Measurements from ENCODE around the gene UGDH. TPM values are rescaled to one million over a fixed set of nuclear protein-coding genes. Genes with fewer than 3 reads are reported as not detected.

Gene UGDH
- total and polyA plus RNA-seq, 2 of the 13 experiments (the other 11 are each of a cell fraction or from before 2014, with no cell fraction given): 99.0 to 384 TPM

DNA sequence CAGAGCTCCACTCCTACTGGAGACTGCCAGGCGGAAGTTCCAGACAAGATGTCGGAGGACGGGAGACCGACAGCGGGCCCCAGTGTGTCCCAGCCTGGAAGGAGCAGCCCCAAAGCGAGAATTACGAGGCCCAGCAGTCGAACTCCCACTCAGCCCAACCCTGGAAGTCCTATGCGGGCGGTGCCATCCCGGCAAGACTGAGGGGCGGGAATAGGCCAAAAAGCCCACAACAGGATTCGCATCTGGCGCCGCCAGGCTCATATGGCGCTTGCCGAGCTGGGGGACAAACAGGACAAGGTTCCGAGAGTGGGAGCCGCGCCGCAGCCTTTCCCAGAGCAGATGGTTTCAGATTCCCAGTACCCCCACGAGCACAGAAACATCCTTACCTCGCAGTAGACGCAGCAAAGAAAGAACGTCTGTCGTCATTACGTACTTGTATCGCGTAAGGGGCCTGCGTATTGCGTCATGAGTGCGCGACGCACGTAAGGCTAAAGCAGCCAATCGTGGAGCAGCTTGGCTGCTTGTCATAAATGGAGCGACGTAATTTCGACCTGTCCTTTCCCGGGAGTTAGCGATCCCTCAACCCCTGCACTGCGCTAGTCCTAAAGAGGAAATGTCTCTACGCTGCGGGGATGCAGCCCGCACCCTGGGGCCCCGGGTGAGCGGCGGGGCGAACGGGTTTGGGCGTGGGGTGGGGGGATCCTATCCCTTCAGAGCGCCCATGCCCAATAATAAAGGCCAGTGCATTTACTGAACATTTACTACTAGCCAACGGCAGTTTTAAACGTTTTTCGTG is 68.5 kb downstream of the UGDH start, which contains the start of the genes LIAS and RPL9 (continued):
- no peak for TF ChIP-seq DNMT1 (CRISPR knock-in tag; IDR thresholded peaks at IDR 0.05)
- no peak; the same call in 1 of the 2 replicates for TF ChIP-seq ZFP62 (CRISPR knock-in tag; IDR thresholded peaks at IDR 0.05)
- TF ChIP-seq, protein P1, sequence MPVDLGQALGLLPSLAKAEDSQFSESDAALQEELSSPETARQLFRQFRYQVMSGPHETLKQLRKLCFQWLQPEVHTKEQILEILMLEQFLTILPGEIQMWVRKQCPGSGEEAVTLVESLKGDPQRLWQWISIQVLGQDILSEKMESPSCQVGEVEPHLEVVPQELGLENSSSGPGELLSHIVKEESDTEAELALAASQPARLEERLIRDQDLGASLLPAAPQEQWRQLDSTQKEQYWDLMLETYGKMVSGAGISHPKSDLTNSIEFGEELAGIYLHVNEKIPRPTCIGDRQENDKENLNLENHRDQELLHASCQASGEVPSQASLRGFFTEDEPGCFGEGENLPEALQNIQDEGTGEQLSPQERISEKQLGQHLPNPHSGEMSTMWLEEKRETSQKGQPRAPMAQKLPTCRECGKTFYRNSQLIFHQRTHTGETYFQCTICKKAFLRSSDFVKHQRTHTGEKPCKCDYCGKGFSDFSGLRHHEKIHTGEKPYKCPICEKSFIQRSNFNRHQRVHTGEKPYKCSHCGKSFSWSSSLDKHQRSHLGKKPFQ (CRISPR knock-in tag; IDR thresholded peaks at IDR 0.05; ENCODE audit: insufficient replicate concordance): peak; percentile 80
- no peak for TF ChIP-seq ZNF547 (CRISPR knock-in tag; IDR thresholded peaks at IDR 0.05)
- no peak for TF ChIP-seq KLF15 (CRISPR knock-in tag; IDR thresholded peaks at IDR 0.05; ENCODE audit: borderline replicate concordance)
- TF ChIP-seq TSC22D2 (CRISPR knock-in tag; IDR thresholded peaks at IDR 0.05; ENCODE audit: borderline replicate concordance): no peak
- TF ChIP-seq ZBTB8A (CRISPR knock-in tag; IDR thresholded peaks at IDR 0.05; ENCODE audit: borderline replicate concordance, low read depth): no peak
- TF ChIP-seq, protein P2, sequence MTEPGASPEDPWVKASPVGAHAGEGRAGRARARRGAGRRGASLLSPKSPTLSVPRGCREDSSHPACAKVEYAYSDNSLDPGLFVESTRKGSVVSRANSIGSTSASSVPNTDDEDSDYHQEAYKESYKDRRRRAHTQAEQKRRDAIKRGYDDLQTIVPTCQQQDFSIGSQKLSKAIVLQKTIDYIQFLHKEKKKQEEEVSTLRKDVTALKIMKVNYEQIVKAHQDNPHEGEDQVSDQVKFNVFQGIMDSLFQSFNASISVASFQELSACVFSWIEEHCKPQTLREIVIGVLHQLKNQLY (CRISPR knock-in tag; IDR thresholded peaks at IDR 0.05): no peak
- TF ChIP-seq, protein P3, sequence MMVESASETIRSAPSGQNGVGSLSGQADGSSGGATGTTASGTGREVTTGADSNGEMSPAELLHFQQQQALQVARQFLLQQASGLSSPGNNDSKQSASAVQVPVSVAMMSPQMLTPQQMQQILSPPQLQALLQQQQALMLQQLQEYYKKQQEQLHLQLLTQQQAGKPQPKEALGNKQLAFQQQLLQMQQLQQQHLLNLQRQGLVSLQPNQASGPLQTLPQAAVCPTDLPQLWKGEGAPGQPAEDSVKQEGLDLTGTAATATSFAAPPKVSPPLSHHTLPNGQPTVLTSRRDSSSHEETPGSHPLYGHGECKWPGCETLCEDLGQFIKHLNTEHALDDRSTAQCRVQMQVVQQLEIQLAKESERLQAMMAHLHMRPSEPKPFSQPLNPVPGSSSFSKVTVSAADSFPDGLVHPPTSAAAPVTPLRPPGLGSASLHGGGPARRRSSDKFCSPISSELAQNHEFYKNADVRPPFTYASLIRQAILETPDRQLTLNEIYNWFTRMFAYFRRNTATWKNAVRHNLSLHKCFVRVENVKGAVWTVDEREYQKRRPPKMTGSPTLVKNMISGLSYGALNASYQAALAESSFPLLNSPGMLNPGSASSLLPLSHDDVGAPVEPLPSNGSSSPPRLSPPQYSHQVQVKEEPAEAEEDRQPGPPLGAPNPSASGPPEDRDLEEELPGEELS (CRISPR knock-in tag; IDR thresholded peaks at IDR 0.05): peak; percentile 35; the same call in 1 of the 2 replicates
- TF ChIP-seq, protein P4, sequence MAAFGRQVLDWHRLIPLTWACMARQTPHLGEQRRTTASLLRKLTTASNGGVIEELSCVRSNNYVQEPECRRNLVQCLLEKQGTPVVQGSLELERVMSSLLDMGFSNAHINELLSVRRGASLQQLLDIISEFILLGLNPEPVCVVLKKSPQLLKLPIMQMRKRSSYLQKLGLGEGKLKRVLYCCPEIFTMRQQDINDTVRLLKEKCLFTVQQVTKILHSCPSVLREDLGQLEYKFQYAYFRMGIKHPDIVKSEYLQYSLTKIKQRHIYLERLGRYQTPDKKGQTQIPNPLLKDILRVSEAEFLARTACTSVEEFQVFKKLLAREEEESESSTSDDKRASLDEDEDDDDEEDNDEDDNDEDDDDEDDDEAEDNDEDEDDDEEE (CRISPR knock-in tag; IDR thresholded peaks at IDR 0.05): peak; percentile 86; the same call in 1 of the 2 replicates
- TF ChIP-seq ZNF816 (CRISPR knock-in tag; IDR thresholded peaks at IDR 0.05; ENCODE audit: borderline replicate concordance): peak; percentile 35; the same call in 1 of the 2 replicates
- TF ChIP-seq YY1 (IDR thresholded peaks at IDR 0.05; ENCODE audit: insufficient read depth, insufficient replicate concordance, low read depth, low read length): peak; percentile 71
- TF ChIP-seq, protein P5, sequence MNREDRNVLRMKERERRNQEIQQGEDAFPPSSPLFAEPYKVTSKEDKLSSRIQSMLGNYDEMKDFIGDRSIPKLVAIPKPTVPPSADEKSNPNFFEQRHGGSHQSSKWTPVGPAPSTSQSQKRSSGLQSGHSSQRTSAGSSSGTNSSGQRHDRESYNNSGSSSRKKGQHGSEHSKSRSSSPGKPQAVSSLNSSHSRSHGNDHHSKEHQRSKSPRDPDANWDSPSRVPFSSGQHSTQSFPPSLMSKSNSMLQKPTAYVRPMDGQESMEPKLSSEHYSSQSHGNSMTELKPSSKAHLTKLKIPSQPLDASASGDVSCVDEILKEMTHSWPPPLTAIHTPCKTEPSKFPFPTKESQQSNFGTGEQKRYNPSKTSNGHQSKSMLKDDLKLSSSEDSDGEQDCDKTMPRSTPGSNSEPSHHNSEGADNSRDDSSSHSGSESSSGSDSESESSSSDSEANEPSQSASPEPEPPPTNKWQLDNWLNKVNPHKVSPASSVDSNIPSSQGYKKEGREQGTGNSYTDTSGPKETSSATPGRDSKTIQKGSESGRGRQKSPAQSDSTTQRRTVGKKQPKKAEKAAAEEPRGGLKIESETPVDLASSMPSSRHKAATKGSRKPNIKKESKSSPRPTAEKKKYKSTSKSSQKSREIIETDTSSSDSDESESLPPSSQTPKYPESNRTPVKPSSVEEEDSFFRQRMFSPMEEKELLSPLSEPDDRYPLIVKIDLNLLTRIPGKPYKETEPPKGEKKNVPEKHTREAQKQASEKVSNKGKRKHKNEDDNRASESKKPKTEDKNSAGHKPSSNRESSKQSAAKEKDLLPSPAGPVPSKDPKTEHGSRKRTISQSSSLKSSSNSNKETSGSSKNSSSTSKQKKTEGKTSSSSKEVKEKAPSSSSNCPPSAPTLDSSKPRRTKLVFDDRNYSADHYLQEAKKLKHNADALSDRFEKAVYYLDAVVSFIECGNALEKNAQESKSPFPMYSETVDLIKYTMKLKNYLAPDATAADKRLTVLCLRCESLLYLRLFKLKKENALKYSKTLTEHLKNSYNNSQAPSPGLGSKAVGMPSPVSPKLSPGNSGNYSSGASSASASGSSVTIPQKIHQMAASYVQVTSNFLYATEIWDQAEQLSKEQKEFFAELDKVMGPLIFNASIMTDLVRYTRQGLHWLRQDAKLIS (CRISPR knock-in tag; IDR thresholded peaks at IDR 0.05): peak; percentile 31; the same call in 1 of the 2 replicates
- peak; percentile 75 for TF ChIP-seq ISL2 (CRISPR knock-in tag; IDR thresholded peaks at IDR 0.05)
- no peak for TF ChIP-seq ZNF235 (CRISPR knock-in tag; IDR thresholded peaks at IDR 0.05; ENCODE audit: borderline replicate concordance)
- TF ChIP-seq, protein P6, sequence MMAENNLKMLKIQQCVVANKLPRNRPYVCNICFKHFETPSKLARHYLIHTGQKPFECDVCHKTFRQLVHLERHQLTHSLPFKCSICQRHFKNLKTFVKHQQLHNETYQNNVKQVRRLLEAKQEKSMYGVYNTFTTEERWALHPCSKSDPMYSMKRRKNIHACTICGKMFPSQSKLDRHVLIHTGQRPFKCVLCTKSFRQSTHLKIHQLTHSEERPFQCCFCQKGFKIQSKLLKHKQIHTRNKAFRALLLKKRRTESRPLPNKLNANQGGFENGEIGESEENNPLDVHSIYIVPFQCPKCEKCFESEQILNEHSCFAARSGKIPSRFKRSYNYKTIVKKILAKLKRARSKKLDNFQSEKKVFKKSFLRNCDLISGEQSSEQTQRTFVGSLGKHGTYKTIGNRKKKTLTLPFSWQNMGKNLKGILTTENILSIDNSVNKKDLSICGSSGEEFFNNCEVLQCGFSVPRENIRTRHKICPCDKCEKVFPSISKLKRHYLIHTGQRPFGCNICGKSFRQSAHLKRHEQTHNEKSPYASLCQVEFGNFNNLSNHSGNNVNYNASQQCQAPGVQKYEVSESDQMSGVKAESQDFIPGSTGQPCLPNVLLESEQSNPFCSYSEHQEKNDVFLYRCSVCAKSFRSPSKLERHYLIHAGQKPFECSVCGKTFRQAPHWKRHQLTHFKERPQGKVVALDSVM (CRISPR knock-in tag; IDR thresholded peaks at IDR 0.05): peak; percentile 27; the same call in 1 of the 2 replicates
